Kidney epithelial cell (primary cell): ENCODE measurements around the gene HSF2BP. TPM values are rescaled to one million over a fixed set of nuclear protein-coding genes. Genes with fewer than 3 reads are reported as not detected.
"Not testable (repeated sequence)": the region's sequence is repeated elsewhere in the genome, so short reads cannot be mapped to it uniquely, and the experiment has no call there.

Source experiments
- DNase-seq: peaks from one replicate; pipeline ENCODE4 v3.0.0-alpha.2; 2010; ENCODE audit warnings: low read depth
- H3K27me3 ChIP-seq: 2 replicates; pipeline ENCODE4 v1.6.0; 2011; ENCODE audit warnings: low read length; ENCODE audit not compliant: control insufficient read depth, insufficient read depth
- H3K36me3 ChIP-seq: 2 replicates; pipeline ENCODE4 v1.5.1; 2011; ENCODE audit warnings: low read length; ENCODE audit not compliant: control insufficient read depth, insufficient read depth
- H3K4me3 ChIP-seq: 2 replicates; pipeline ENCODE4 v1.5.1; 2011; ENCODE audit warnings: low read depth, mild to moderate bottlenecking, control low read depth, low read length
- CTCF ChIP-seq: IDR thresholded peaks from 2 replicates; pipeline ENCODE4 v1.5.1; 2011; ENCODE audit warnings: mild to moderate bottlenecking, moderate library complexity, low read length, control low read depth, inconsistent platforms; ENCODE audit not compliant: insufficient read depth, poor library complexity, severe bottlenecking
- total RNA-seq: library from RNA; depleted of rRNA; stranded (reverse); fragments of >200 nt; gene quantifications from 2 replicates; pipeline ENCODE4 v1.2.3, GENCODE V29; 2015

HSF2BP gene
- total RNA-seq, 1 donor from 2014 or later = 3.5 TPM

DNA sequence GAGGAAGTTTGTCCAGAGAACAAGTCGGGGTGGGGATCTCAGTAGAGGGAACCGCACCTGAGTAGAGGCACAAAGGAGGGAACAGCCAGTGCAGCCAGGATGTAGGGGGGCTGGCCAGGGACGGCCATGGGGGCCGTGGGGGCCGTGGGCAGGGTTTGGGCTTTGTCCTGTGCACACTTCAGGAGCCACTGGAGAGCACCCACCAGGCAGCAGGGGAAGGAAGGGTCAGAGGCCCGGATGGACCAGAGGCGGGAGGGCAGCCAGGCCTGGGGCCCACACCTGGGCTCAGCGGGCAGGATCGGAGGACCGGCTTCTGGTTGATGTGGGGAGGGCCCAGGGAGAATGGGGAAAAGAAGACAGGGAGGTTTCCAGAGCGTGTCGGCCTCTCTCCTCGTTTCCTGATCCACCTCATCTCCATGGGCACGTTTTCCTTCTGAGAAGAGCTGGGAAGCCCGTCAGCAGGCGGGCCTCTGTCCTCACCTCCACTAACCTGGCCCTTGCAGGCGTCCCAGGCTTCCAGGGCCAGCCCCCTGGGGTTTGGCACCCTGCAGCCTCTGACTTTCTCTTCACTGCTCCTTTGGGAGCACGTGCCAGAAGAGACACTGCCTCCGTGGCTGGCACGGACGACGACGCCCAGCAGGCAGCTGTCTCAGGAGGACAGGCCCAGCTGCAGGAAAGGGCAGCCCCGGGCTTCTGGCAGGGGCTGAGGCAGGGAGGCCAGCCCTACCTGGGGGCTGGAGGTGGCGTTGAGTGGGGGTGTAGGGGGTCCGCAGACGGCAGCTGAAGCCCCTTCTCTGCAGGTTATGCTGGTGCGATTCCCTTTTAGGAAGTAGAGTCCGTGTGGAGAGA, 42.9 kb upstream of the HSF2BP start:
- DNase-seq = no peak
- Histone ChIP-seq H3K36me3 (no peaks in the 10 kb centered on the region), H3K27me3 (no peaks in the 10 kb centered on the region), H3K4me3 (no peak overlapping the region)
- no peak for TF ChIP-seq CTCF

DNA sequence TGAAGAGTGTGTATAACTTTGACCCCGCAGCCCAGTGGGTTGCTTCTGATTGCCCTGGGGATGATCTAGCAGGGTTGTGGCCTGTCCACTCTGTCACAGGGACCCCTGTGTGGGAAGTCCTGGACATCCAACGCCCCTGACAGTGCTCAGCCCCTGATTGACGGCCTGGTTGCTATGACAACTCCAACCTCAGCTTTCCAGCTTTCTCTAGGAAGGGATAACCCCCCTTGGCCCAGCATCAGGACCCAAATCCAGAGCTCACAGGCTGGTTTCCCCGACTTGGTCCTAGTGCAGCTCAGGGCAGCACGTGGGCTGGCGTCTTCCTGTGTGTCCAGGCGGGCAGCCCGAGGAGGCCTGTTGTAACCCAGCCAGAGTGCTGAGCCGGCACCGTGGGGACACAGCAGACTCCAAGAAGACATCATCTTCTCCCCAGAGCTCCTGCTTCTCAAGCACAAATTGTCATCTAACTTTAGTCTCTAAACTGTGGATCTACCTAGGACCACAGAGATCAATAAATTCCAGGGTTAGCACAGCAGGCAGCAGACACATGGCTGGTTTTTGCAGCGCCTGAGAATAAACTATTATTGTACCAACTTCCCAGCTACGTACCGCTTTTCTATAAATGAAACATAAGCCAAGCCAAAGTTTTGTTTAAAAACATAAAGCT, 40.8 kb upstream of the HSF2BP start:
- no peak for DNase-seq
- H3K36me3 ChIP-seq = no peaks in the 10 kb centered on the region
- H3K27me3 ChIP-seq = no peaks in the 10 kb centered on the region
- no peak overlapping the region for H3K4me3 ChIP-seq
- TF ChIP-seq CTCF = no peak

- H3K36me3 ChIP-seq, DNase-seq, H3K4me3 ChIP-seq, H3K27me3 ChIP-seq: not testable (repeated sequence)
Observed at GRCh38 chr21:43699492-43699777, 40.1 kb upstream of the HSF2BP start.

DNA sequence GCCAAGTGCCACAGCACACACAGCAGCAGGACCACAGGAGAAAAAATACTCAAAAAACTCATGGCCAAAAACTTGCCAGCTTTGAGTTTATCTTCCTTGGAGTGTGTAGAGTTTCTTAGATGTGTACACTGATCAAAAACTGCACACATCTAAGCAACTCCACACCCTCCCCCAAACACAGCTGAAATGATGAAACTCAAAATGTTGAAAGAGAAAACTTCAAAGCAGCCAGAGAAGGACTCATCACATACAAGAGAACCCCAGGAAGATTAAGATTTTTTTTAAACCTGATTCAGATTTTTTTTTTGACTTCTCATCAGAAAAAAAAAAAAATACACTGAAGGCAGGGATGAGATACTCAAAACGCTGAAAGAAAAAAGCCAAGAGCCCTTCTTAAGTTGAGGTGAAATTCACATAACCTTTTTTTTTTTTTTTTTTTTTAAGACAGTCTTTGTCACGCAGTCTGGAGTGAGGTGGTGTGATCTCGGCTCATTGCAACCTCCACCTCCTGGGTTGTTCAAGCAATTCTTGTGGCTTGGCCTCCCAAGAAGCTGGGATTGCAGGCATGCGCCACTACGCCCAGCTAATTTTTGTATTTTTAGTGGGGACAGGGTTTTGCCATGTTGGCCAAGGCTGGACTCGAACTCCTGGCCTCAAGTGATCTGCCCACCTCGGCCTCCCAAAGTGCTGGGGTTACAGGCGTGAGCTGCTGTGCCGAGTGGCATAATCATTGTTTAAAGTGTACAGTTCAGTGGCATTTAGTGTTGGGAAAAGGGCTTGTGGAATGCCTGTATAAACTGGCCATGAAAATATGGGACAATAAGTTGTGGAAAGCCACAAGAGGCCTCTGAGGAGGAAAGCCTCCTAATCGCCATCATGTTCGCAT, 38.7 kb upstream of the HSF2BP start:
- Histone ChIP-seq H3K4me3 (no peak overlapping the region), H3K36me3 (peaks cover 1% of the 10 kb centered on the region), H3K27me3 (no peaks in the 10 kb centered on the region)
- no peak for TF ChIP-seq CTCF
- DNase-seq = no peak

GRCh38 chr21:43696214-43696613, 36.9 kb upstream of the HSF2BP start:
- no peak for TF ChIP-seq CTCF
- Histone ChIP-seq H3K4me3 (no peak overlapping the region), H3K27me3 (no peaks in the 10 kb centered on the region), H3K36me3 (peaks cover 1% of the 10 kb centered on the region)
- no peak for DNase-seq

GRCh38 chr21:43694437-43695079, 35.3 kb upstream of the HSF2BP start:
- TF ChIP-seq CTCF = no peak
- Histone ChIP-seq H3K27me3 (no peaks in the 10 kb centered on the region), H3K36me3 (peaks cover 3% of the 10 kb centered on the region), H3K4me3 (no peak overlapping the region)
- DNase-seq = no peak
